Cardiac septum (tissue), 1 donor: Measurements from ENCODE around the gene CLDN18. TPM values are rescaled to one million over a fixed set of nuclear protein-coding genes. Genes with fewer than 3 reads are reported as not detected.

Experiments used
- DNase-seq: peaks from one replicate; pipeline ENCODE4 v3.0.0-alpha.2; 2020; ENCODE audit warnings: low spot score
- intact Hi-C: fragments of 100-400 bp; cut with DNase I; formaldehyde crosslinking; loops from one replicate; pipeline ENCODE4 v1.14.0; 2022
- total RNA-seq: library from RNA; stranded (reverse); fragmentation: NEBNext Ultra II Directional; extraction: Animal tissue kit (Norgen Biotek cat#: 25700); gene quantifications from one replicate; pipeline ENCODE4 v1.2.1, GENCODE V29; 2021
- donor health status: DM: no; HTN: no; CAD: no.

CLDN18 gene
- total RNA-seq, 1 donor from 2014 or later = not detected

- DNase-seq = no peak
- intact Hi-C loops = no loop called here
Observed at GRCh38 chr3:138019281-138020069, 9.5 kb downstream of the CLDN18 start.

GRCh38 chr3:138023754-138024153 lies 13.8 kb downstream of the CLDN18 start:
- intact Hi-C loops = no loop called here
- DNase-seq = no peak

- intact Hi-C loops = no loop called here
- no peak for DNase-seq
Observed at GRCh38 chr3:138025553-138025952, 15.6 kb downstream of the CLDN18 start.

GRCh38 chr3:138027821-138028220 lies 17.9 kb downstream of the CLDN18 start:
- intact Hi-C loops = no loop called here
- DNase-seq = no peak

DNA sequence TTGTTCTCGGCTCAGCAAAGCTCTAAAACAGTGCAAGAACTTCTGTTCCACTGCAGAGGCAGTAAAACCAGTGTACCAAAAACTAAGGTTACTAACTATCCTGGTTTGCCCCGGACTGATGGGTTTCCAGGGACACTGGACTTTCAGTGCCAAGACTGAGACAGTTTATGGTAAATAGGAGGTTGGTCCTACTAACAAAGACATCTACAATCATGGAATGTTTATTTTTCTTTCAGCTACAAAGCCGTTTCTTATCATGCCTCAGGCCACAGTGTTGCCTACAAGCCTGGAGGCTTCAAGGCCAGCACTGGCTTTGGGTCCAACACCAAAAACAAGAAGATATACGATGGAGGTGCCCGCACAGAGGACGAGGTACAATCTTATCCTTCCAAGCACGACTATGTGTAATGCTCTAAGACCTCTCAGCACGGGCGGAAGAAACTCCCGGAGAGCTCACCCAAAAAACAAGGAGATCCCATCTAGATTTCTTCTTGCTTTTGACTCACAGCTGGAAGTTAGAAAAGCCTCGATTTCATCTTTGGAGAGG lies 20.8 kb downstream of the CLDN18 start:
- DNase-seq = no peak
- intact Hi-C loops = no loop called here

GRCh38 chr3:138031536-138031935 lies 21.6 kb downstream of the CLDN18 start:
- intact Hi-C loops = no loop called here
- no peak for DNase-seq

DNA sequence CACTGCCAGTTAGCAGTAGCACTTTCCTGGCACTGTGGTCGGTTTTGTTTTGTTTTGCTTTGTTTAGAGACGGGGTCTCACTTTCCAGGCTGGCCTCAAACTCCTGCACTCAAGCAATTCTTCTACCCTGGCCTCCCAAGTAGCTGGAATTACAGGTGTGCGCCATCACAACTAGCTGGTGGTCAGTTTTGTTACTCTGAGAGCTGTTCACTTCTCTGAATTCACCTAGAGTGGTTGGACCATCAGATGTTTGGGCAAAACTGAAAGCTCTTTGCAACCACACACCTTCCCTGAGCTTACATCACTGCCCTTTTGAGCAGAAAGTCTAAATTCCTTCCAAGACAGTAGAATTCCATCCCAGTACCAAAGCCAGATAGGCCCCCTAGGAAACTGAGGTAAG lies 22.6 kb downstream of the CLDN18 start:
- no peak for DNase-seq
- intact Hi-C loops = no loop called here

- intact Hi-C loops = no loop called here
- no peak for DNase-seq
Observed at GRCh38 chr3:138033202-138033691, 23.3 kb downstream of the CLDN18 start.

DNA sequence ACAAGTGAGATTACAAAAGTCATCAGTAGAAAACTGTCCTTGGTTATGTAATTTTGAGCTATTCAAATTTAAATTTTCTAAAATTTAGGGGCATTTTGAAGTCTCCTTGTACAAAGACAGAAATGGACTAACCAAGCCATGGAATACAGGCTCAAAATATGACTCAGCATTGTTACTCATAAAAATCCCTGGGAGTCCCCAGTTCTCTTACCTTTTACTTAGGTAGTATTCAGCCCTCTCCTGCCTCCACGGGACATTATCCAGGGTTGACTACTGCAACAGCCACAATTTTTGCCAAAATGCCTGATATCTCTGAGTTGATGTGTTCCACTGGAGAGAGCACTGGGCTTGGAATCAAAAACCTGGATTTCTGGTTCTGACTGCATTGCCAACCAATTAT lies 25.0 kb downstream of the CLDN18 start:
- DNase-seq = no peak
- intact Hi-C loops = no loop called here

GRCh38 chr3:138036572-138036971 lies 26.6 kb downstream of the CLDN18 start:
- intact Hi-C loops = no loop called here
- DNase-seq = no peak

GRCh38 chr3:138038725-138039462 lies 28.9 kb downstream of the CLDN18 start:
- intact Hi-C loops = no loop called here
- DNase-seq = no peak

- DNase-seq = no peak
- intact Hi-C loops = no loop called here
Observed at GRCh38 chr3:138042043-138042442, 32.1 kb downstream of the CLDN18 start.

GRCh38 chr3:138043266-138044029 lies 33.5 kb downstream of the CLDN18 start:
- intact Hi-C loops = no loop called here
- DNase-seq = no peak

- no peak for DNase-seq
- intact Hi-C loops = no loop called here
Observed at GRCh38 chr3:138046085-138046484, 36.1 kb downstream of the CLDN18 start.

DNA sequence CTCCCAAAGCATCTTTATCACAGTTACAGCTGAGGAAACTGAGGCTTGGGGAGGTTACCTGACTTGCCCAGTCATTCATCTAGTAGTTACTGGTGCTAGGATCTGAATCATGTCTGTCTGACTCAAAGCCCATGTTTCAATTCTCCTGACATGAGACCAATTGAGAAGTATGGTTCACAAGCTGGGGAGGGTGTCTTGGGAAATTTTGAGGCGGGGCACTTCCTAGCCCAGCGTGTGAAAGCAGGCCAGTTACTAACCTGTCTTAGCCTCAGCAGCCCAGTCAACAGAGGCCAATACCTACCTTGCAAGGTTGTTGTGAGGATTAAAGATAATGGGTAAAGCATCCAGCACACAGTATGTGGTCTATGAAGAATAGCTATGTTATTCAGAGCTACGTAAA lies 37.0 kb downstream of the CLDN18 start:
- intact Hi-C loops = no loop called here
- no peak for DNase-seq

DNA sequence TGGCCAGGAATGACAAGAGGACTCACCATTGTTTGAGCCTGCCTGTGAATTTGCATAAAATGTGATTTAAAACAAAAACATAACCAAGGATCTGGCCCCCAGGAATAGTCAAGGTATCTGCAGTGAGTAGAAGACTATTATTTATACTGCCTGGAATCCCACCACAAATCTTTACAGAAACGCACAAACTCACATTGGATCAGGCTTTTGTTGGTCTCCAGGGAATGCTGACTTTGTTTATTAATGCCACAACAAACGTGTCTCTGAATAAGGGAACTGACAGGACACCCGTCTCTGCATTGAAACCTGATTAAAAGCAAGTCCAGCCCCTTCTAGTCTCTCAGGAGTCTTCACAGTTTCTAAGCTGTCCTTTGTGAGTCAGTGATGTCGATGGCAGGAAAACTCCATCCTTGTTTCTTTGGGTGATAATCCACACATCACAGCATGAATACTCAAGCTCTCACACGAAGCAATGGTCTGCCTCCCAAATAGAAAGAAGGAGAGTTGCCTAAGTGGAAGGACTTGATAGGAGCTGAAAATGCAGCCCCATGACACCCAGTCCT lies 37.7 kb downstream of the CLDN18 start:
- intact Hi-C loops = no loop called here
- DNase-seq = no peak

- DNase-seq = no peak
- intact Hi-C loops = no loop called here
Observed at GRCh38 chr3:138049157-138049919, 39.4 kb downstream of the CLDN18 start.

DNA sequence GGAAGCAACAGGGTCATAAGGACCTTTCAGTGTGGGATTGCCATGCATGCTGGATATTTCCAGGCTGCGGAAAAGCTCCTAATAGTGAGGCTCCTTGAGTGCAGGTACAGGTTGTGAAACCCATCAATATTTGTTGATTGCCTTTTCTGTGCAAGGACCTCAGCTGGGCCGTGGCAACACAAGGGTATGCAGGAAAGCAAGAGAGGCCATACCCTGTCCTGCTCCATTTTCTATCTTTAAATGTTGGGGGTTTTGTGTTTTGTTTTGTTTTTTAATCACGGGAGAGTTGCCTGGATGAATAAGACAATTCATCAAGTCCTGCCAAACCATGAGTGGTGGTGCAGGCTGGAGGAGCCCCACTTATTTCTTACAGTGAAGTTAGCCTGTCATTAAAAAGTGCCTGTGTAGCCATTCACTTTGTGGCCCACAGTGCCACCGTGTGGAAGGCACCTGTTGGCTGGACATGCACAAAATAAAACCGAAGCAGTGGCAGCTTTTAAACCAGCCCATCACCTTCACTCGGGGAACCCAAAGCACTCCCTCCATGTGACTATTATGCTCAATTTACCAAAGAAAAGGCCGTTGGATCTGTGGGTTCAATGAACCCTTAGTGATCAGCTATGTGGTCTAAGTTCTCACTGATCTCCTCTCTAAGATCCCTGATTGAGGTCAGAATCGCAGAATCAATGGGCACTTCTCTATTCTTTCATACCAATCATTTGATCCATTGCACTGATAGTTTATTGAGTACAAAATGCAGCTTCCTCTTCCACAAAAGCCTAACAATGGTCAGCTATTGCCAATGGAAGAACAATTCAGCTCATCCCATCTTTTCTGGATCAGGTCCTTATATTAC lies 42.2 kb downstream of the CLDN18 start:
- intact Hi-C loops = loop anchor here (10.0 kb wide), 2 partner anchors 77 to 947 kb away; no protein-coding TSS in a partner anchor
- DNase-seq = no peak
